Muscle layer of colon (tissue), 2 donors: ENCODE measurements around the gene NAT16.

ENCODE experiments used
- H3K27ac ChIP-seq: one replicate; pipeline ENCODE4 v1.7.0; 2013; ENCODE audit warnings: low read depth, mild to moderate bottlenecking, low read length, moderate library complexity
- H3K27me3 ChIP-seq, 2 donors: one replicate each; pipeline ENCODE4 v1.7.0; 2013; ENCODE audit warnings: low read length in 2 of 2, mild to moderate bottlenecking in 2 of 2; ENCODE audit not compliant: insufficient read depth in 2 of 2, control insufficient read depth in 1 of 2
- H3K36me3 ChIP-seq: one replicate; pipeline ENCODE4 v1.7.0; 2013; ENCODE audit warnings: mild to moderate bottlenecking, low read length; ENCODE audit not compliant: insufficient read depth
- H3K4me1 ChIP-seq: one replicate; pipeline ENCODE4 v1.7.0; 2013; ENCODE audit warnings: mild to moderate bottlenecking, low read length; ENCODE audit not compliant: insufficient read depth
- H3K4me3 ChIP-seq, 2 donors: one replicate each; pipeline ENCODE4 v1.7.0; 2013; ENCODE audit warnings: low read length in 2 of 2, low read depth in 1 of 2, mild to moderate bottlenecking in 1 of 2, moderate library complexity in 1 of 2
- H3K9ac ChIP-seq: one replicate; pipeline ENCODE4 v1.7.0; 2013; ENCODE audit warnings: low read length
- H3K9me3 ChIP-seq: one replicate; pipeline ENCODE4 v1.7.0; 2013; ENCODE audit warnings: mild to moderate bottlenecking, low read length
- donor health status: abdominal sarcoma.
- donor health status: Adenocarcinoma of cecum.

Gene NAT16

DNA sequence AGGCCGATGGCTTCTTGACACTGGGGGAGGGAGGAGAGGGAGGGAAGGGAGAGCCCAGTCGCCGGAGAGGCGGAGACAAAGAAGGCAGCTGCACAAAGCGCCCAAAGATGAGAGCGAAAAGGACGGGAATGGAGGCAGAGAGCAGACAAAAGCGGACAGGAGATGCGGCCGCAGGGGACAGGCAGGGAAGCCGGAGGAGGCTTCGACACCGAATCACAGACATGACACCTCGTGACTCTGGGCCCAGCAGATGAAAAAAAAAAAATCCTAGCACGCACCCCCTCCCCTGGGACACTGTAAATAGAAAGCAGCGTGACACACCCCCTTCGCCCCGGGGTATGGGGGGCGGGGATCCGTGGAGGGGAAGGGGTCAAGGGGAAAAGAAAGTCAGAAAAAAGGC, 976 bp downstream of the NAT16 start:
- H3K27ac ChIP-seq = no peak overlapping the region
- no peak overlapping the region for H3K9ac ChIP-seq
- H3K9me3 ChIP-seq = no peaks in the 10 kb centered on the region
- H3K4me1 ChIP-seq = no peaks in the 10 kb centered on the region
- no peak overlapping the region for H3K4me3 ChIP-seq
- H3K36me3 ChIP-seq = no peaks in the 10 kb centered on the region
- H3K27me3 ChIP-seq = peaks cover 33 to 77% of the 10 kb centered on the region in 2 donors

DNA sequence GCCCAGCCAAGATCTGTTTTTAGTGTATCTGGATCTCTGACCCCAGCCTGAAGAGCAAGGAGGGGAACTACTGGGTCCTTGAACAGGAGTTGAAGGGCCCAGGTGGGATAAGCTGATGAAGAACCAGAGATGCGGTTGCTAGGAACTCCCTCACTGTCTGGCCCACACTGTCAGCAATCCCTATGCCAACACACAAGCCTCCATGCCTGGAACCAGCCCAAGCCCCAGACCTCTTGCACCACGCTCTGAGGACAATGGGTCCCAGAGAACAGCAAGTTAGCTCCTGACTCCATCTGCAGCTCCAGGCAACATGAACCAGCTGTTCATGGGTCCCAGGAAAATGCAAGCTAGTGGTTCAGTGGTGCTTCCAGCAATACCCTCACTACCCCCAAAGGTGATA, 2.4 kb downstream of the NAT16 start:
- Histone ChIP-seq H3K27ac (no peak overlapping the region), H3K9me3 (no peaks in the 10 kb centered on the region), H3K9ac (no peak overlapping the region), H3K27me3 (peaks cover 45 to 90% of the 10 kb centered on the region in 2 donors), H3K4me3 (no peak overlapping the region), H3K4me1 (peaks cover 6% of the 10 kb centered on the region), H3K36me3 (no peaks in the 10 kb centered on the region)

- Histone ChIP-seq H3K4me1 (peaks cover 6% of the 10 kb centered on the region), H3K4me3 (no peak overlapping the region), H3K27ac (no peak overlapping the region), H3K27me3 (peaks cover 62 to 97% of the 10 kb centered on the region in 2 donors), H3K9me3 (no peaks in the 10 kb centered on the region), H3K9ac (no peak overlapping the region), H3K36me3 (no peaks in the 10 kb centered on the region)
Measured at GRCh38 chr7:101175664-101176063, 4.4 kb downstream of the NAT16 start.

GRCh38 chr7:101174322-101174854, 5.7 kb downstream of the NAT16 start:
- H3K27me3 ChIP-seq = peaks cover 69 to 96% of the 10 kb centered on the region in 2 donors
- peaks cover 6% of the 10 kb centered on the region for H3K4me1 ChIP-seq
- no peak overlapping the region for H3K27ac ChIP-seq

DNA sequence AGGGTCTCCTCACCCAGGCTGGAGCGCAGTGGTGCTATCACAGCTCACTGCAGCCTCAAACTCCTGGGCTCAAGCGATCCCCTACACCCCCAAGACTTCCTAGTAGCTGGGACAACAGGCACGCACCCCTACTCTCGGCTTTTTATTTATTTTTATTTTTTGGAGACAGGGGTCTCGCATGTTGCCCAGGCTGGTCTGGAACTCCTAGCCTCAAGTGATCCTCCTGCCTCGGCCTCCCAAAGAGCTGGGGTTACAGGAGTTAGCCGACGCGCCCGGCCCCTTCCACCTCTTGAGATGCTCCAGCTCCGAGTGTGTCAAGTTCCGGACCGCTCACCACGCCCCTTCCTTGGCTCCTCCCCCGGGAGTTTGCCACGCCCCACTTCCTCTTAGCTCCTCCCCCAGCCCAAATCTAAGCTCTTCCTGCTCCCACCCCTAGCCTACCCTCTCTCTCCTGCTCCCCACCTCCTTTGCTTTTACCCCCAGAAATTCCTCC, 6.3 kb downstream of the NAT16 start:
- Histone ChIP-seq H3K27me3 (peaks cover 71 to 97% of the 10 kb centered on the region in 2 donors), H3K4me3 (no peak overlapping the region), H3K36me3 (no peaks in the 10 kb centered on the region), H3K27ac (no peak overlapping the region), H3K9ac (no peak overlapping the region), H3K4me1 (peaks cover 6% of the 10 kb centered on the region), H3K9me3 (no peaks in the 10 kb centered on the region)

More at GRCh38 chr7:101174322-101174854, 5.7 kb downstream of the NAT16 start:
- Histone ChIP-seq H3K9me3 (no peaks in the 10 kb centered on the region), H3K9ac (no peak overlapping the region), H3K4me3 (no peak overlapping the region), H3K36me3 (no peaks in the 10 kb centered on the region)

- Histone ChIP-seq H3K9ac (no peak overlapping the region), H3K4me3 (no peak overlapping the region), H3K27me3 (peaks cover 76 to 97% of the 10 kb centered on the region in 2 donors), H3K27ac (no peak overlapping the region), H3K4me1 (peaks cover 6% of the 10 kb centered on the region), H3K36me3 (no peaks in the 10 kb centered on the region), H3K9me3 (no peaks in the 10 kb centered on the region)
Measured at GRCh38 chr7:101172854-101173751, 7.0 kb downstream of the NAT16 start.

- H3K4me3 ChIP-seq = no peak overlapping the region
- H3K4me1 ChIP-seq = peaks cover 6% of the 10 kb centered on the region
- no peaks in the 10 kb centered on the region for H3K9me3 ChIP-seq
- H3K36me3 ChIP-seq = no peaks in the 10 kb centered on the region
- no peak overlapping the region for H3K27ac ChIP-seq
- peaks cover 75 to 97% of the 10 kb centered on the region in 2 donors for H3K27me3 ChIP-seq
- no peak overlapping the region for H3K9ac ChIP-seq
Measured at GRCh38 chr7:101172005-101172853, 7.9 kb downstream of the NAT16 start.

DNA sequence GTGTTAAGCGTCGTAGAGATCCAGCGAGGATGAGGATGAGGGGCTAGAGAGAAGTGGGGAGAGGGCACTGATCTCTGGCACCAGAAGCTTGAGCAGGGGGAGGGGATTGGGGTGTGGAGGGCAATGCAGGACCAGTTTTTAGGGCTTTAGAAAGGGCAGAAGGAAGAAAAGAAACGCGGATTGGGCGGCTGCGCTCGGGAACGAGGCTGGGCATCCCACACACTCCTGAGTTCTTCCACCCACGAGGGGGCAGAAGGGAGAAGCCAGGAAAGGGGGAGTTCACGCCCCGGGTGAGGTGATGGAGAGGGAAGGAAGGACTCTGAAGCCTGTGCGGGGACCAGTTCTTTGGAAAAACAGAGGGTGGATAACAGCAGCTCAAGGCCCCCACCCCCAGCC, 8.7 kb downstream of the NAT16 start:
- peaks cover 73 to 96% of the 10 kb centered on the region in 2 donors for H3K27me3 ChIP-seq
- no peak overlapping the region for H3K9ac ChIP-seq
- no peak overlapping the region for H3K27ac ChIP-seq
- no peaks in the 10 kb centered on the region for H3K36me3 ChIP-seq
- no peak overlapping the region for H3K4me3 ChIP-seq
- no peaks in the 10 kb centered on the region for H3K9me3 ChIP-seq
- peaks cover 6% of the 10 kb centered on the region for H3K4me1 ChIP-seq

DNA sequence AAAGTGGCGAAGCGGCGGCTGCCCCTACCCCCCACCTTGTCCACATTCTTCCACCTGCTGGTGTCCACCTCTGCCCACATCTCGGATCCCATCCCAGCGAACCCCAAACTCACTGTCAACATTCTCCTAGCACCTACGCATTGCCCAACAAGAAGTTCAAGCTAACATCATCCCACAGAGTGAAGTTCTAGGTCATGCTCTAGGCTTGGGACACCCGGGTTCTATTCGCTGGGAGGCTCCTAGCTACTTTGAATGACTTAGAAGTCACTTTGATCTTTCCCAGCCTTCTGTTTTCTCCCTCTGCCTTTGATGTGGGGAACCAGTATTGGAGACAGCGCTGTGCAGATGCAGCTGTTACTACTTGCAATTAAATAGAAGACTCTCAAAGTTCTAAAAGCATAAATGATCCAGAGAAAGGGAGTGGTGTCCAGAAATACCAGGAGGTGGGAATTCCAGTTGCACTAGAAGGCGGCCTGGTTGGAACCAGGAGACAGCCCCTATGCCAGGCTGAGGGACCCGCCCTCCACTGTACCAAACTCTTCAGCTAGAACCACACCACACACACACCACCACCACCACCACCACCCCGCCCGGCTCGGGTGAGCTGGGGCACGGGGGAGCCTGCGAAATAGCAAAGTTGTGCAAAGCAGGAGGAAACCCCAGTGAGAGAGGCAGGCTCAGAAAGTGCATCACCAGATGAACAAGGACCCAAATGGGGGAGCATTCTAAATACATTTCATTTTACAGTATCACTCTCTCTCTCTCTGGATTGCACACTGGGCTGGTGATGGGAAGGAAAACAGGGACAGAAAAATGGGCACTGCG, 9.3 kb downstream of the NAT16 start:
- no peaks in the 10 kb centered on the region for H3K36me3 ChIP-seq
- H3K27me3 ChIP-seq = peaks cover 75 to 96% of the 10 kb centered on the region in 2 donors
- no peak overlapping the region for H3K9ac ChIP-seq
- H3K9me3 ChIP-seq = no peaks in the 10 kb centered on the region
- H3K4me1 ChIP-seq = peaks cover 9% of the 10 kb centered on the region
- H3K27ac ChIP-seq = no peak overlapping the region
- no peak overlapping the region for H3K4me3 ChIP-seq

DNA sequence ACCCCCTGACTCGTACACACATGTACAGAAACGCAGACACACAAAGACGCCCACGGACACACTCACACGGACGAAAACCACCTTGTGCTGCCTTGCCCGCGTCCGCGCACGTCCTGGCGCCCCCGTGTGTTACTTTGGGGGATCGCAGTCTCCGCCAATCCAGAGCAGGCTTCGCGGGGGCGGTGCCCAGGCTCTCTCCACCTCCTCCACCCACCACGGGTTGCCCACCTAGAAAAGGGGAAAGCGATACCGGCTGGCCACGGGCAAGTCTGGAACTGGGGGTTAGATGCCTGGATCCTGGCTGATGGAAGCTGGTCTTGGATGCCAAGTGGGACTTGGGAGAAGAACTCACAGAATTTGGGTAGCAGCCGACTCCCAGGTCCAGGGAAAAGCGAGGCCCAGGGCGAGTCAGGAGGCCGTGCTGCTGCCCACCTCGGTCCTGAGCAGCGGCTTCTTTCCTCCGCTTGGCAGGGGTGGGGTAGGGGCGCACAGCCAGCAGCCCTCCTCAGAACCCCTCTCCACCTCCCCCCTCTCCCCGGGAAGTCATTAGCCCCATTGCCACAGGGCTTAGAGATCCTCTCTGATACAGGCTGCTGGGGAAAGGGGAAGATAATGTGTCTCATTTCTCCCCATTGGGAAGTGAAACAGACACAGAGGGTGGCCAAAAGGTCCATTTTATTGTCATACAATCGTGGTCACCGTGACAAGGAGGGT, 10.1 kb downstream of the NAT16 start:
- Histone ChIP-seq H3K36me3 (no peaks in the 10 kb centered on the region), H3K4me3 (no peak overlapping the region), H3K27ac (no peak overlapping the region), H3K4me1 (peaks cover 15% of the 10 kb centered on the region), H3K9me3 (no peaks in the 10 kb centered on the region), H3K9ac (no peak overlapping the region), H3K27me3 (peaks cover 80 to 96% of the 10 kb centered on the region in 2 donors)
